GM21737 (cell line): ENCODE measurements around the gene TUBB2B.
A peak's percentile ranks its signal among the peaks of the same experiment; 100 is the strongest.
"Not testable (repeated sequence)": the region's sequence is repeated elsewhere in the genome, so short reads cannot be mapped to it uniquely, and the experiment has no call there.

Experiments
- ATAC-seq: cut with Tn5 transposase; IDR thresholded peaks from one replicate; pipeline ENCODE4 v1.9.1; 2021; ENCODE audit warnings: mild to moderate bottlenecking, moderate library complexity; ENCODE audit not compliant: unreplicated experiment

The TUBB2B gene

DNA sequence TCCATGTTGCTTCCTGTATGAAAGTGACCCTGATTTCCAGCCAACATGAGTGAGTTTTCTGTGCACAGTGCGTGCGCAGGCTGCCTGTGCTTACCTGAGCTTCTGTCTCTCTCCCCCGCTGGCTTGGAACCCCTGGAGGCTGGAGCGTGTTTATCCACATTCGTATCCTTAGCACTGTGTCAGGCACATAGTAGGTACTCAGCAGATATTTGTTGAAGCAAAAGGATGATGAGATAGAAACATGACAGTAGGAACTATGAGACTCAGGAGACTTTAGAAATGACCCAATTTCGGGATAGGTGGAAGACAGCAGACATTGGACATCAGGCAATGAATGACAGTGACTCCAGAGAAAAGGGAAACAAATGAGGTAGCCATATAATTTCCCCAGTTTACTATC, 15.2 kb downstream of the TUBB2B start:
- no peak for ATAC-seq

DNA sequence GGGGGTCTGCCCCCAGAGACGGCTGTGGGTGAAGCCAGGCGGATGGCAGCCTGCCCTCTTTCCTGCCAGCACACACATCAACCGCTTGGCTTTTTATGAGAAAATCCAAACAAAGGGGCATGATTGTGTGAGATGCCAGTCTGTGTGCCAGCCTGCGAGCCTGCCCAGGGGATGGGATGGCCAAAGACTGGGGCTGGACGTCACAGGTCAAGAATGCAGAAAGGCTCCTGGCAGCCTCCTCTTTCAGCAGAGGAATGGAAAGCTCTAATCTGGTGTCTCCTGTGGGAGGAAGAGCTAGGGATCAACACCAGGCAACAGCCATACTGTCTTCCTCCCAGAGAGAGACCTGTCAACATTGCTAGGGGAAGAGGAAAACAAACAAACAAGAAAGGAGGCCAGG, 15.8 kb downstream of the TUBB2B start:
- no peak for ATAC-seq

- ATAC-seq = peak; percentile 9
Observed at GRCh38 chr6:3210024-3210610, 17.3 kb downstream of the TUBB2B start.

- ATAC-seq = peak; percentile 46
Observed at GRCh38 chr6:3209114-3210023, 18.1 kb downstream of the TUBB2B start.

DNA sequence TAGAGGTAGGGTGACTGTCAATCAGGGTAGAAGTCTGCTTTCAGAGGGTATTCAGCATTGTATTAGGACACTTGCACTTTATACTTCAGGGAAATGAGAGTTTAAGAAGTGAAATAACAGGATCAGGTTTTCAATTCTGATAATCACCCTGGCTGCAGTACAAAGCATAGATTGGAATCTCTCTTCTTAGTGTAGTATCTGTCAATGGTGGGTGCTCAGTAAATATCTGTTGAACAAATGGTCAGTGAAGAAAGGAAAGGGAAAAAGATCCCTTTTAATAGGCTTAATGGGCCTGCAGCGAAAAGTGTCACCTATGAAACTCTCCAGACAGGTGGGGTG, 18.7 kb downstream of the TUBB2B start:
- ATAC-seq = no peak

GRCh38 chr6:3208098-3208774, 19.2 kb downstream of the TUBB2B start:
- no peak for ATAC-seq

DNA sequence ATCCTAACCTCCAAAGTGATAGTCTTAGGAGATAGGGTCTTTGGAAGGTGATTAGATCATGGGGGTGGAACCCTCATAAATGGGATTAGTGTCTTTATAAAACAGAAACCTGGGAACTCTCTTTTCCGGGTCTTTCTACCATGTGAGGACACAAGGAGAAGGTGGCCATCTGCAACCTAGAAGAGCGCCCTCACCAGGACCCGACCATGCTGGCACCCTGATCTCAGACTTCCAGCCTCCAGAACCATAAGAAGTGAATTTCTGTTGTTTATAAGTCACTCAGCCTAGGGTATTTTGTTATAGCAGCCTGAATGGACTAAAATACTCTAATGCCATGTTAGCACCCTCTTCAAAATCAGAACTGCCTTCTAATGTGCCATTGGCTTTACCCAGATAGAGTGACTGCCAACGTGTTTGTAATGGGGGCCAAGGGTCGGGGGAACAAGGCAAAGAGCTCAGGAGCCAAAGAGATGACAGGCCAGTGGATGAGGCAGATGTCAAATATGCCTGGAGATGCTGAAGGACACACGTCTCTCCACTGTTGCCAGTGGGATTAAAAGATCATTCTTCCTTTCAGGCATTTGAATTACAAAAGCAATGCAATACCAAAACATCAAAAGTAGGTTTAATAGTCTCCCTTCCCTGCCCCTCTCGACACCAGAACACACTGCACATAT, 21.0 kb downstream of the TUBB2B start:
- no peak for ATAC-seq

- no peak for ATAC-seq
Observed at GRCh38 chr6:3205913-3206312, 21.5 kb downstream of the TUBB2B start.

DNA sequence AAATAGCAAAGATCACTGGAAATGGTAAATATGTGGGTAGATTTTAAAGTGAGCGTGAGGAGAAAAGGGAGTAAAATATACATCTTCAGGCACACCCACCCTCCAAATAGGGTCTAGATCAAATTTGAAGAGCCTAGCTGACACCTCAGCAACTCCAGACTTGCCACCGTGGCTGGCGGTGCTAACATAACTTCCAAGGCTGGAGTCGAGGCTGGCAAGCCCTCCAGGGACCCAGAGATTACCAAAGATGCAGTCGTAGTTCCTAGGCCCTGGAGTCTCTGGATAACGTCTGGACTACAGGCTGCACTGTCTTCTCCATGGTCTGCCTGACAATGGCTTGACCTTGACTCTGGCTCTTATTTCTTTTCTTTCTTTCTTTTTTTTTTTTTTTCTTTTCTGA, 22.5 kb downstream of the TUBB2B start:
- ATAC-seq = no peak

- no peak for ATAC-seq
Observed at GRCh38 chr6:3202999-3203696, 24.3 kb downstream of the TUBB2B start.

DNA sequence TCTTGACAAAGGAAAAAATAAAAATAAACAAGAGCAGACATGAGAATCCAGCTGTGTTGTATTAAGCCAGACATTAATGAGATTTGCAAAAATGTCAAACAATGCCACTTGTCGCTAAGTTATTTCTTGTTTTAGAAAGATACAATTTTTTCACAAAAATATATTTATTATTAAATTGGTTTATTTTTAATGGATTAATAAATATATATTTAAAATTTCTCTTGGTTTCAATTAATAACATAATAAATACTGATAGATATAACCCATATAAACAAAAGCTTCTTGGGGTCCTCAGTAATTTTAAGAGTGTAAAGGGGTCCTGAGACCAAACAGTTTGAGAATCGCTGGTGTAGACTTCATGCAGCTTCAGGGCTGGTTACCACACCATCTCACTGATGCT, 26.1 kb downstream of the TUBB2B start:
- ATAC-seq = no peak

- ATAC-seq = no peak
Observed at GRCh38 chr6:3200682-3201081, 26.8 kb downstream of the TUBB2B start.

DNA sequence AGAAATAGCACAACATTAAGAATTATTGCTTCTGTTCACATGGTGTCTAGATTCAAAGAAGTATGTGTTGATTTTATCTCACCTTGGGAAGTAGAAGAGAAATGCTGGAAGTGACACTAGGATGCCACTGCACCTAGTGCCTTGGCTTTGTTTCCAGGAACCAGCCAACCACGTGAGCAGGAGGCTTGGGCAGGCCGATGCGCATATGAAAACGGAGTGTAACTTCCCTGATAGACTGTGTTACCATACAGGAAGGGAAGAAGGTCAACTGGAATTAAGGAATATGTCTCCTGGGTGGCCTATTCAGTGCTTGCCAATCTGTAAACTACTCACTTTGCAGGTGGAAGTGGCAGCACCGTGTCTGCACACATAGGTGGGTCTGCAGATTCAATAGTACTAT, 28.1 kb downstream of the TUBB2B start:
- ATAC-seq = no peak

GRCh38 chr6:3197734-3198133, 29.7 kb downstream of the TUBB2B start:
- not testable (repeated sequence) for ATAC-seq

GRCh38 chr6:3196770-3197169, 30.7 kb downstream of the TUBB2B start:
- ATAC-seq = no peak

GRCh38 chr6:3195695-3196497, 31.6 kb downstream of the TUBB2B start:
- no peak for ATAC-seq

GRCh38 chr6:3195420-3195694, 32.1 kb downstream of the TUBB2B start:
- no peak for ATAC-seq

GRCh38 chr6:3194535-3195419, 32.7 kb downstream of the TUBB2B start:
- ATAC-seq = no peak

DNA sequence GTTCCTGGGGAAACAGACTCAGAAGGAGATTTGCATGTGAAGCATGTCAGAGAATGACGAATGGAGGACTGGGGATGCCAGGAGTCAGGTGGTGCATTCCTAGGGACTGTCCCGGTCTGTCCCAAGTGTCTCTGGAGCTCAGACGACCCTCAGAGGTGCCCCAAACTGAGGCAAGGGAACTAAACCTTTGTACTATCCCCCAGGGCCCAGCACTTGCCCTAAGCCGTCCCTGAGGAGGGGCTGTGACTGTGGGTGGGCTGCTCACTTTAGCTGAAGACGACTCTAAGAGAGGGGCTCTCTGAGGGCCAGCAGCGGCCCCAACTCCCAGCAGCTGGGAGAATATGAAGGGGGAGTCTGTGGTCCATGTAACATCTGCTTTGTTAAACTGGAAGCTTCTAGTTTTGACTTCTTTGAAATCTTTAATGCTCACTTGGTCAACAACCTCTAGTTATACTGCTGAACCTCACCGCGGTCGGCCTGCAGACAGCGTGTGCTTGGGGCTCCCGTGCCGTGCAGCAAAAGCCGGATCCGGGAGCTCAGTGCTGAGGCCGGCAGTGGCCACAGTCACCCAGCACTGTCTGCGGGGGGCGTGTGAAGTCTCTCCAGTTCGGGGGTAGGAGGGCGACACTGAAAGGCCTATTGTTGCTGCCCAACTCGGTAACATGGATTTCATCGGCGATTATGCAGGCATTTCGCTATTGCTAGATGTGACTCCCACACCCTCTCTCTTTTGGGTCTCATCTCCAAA, 34.2 kb downstream of the TUBB2B start:
- no peak for ATAC-seq
